Right lobe of liver (tissue), 6 donors: ENCODE data around the gene EPHB3. TPM values are rescaled to one million over a fixed set of nuclear protein-coding genes. Genes with fewer than 3 reads are reported as not detected.

ENCODE experiments used
- ATAC-seq, 4 donors: fragments of 200-7000 bp; cut with Tn5 transposase; one replicate each; pipeline ENCODE4 v1.9.1; 2020; ENCODE audit warnings: mild to moderate bottlenecking in 4 of 4, moderate library complexity in 4 of 4
- DNase-seq, 3 donors: peaks; one replicate each; pipeline ENCODE4 v3.0.0-alpha.2; 2020
- H3K27ac ChIP-seq, 3 donors: fragments of 200-600 bp; one replicate each; pipeline ENCODE4 v1.8.0; 2022
- H3K27me3 ChIP-seq, 2 donors: fragments of 200-600 bp; one replicate each; pipeline ENCODE4 v1.8.0; 2022
- H3K36me3 ChIP-seq, 4 donors: fragments of 200-600 bp; sonication (generic) in 1 of 4; one replicate each; pipeline versions ENCODE4 v1.5.1 to v1.8.0; 2017 to 2022; ENCODE audit warnings: control low read depth in 1 of 4
- H3K4me1 ChIP-seq, 4 donors: fragments of 200-600 bp; sonication (generic) in 1 of 4; one replicate each; pipeline versions ENCODE4 v1.5.1 to v1.8.0; 2017 to 2022; ENCODE audit warnings: control low read depth in 1 of 4
- H3K4me3 ChIP-seq, 3 donors: fragments of 200-600 bp; one replicate each; pipeline ENCODE4 v1.8.0; 2022
- H3K9me3 ChIP-seq, 4 donors: fragments of 200-600 bp; sonication (generic) in 1 of 4; one replicate each; pipeline versions ENCODE4 v1.5.1 to v1.8.0; 2017 to 2022; ENCODE audit warnings: control low read depth in 1 of 4
- CTCF ChIP-seq, 4 donors: fragments of 200-600 bp in 3 of 4; fragments of 450-650 bp in 1 of 4; IDR thresholded peaks; one replicate each; pipeline versions ENCODE4 v1.5.1 to v1.8.0; 2016 to 2022; ENCODE audit warnings: antibody characterized with exemption in 4 of 4, mild to moderate bottlenecking in 2 of 4
- POLR2A ChIP-seq: fragments of 450-650 bp; IDR thresholded peaks from one replicate; pipeline ENCODE4 v1.6.1; 2017; ENCODE audit warnings: antibody characterized with exemption, mild to moderate bottlenecking
- WGBS: methylation state at CpG from one replicate; pipeline ENCODE4 v1.1.6; 2018; ENCODE audit warnings: low coverage, low lambda C conversion rate; ENCODE audit not compliant: insufficient coverage; ENCODE audit errors: missing lambda C conversion rate; 5-methylcytosine and 5-hydroxymethylcytosine counted together
- intact Hi-C, 2 donors: fragments of 100-400 bp; cut with DNase I; formaldehyde crosslinking; loops; one replicate each; pipeline versions ENCODE4 v1.11.2 to v1.14.1; 2022
- long read RNA-seq: library from polyadenylated mRNA; unstranded; transcript quantifications from one replicate; pipeline ENCODE4 v2.0.0, GENCODE V29; 2019
- total RNA-seq, 6 experiments: library from RNA; depleted of rRNA in 2 of 6; stranded (reverse); fragments of >200 nt in 2 of 6; fragmentation: NEBNext Ultra II Directional in 3 of 6; extraction: Animal tissue kit (Norgen Biotek cat#: 25700) in 3 of 6; gene quantifications; one replicate each; pipeline versions ENCODE4 v1.1.0 to v1.2.4, GENCODE V29; 2016 to 2023
- donor health status: DM: no; HTN: yes; CAD: no.
- donor health status: DM: no; HTN: no; CAD: no.
- donor health status: DM: no; HTN: no; CAD: no.
- donor health status: DM: no; HTN: yes; CAD: no.
- donor health status: DM: no; HTN: yes; CAD: no.

The EPHB3 gene
- total RNA-seq: under 1 TPM; 0.12 to 0.71 (median 0.37) TPM
- long read RNA-seq: 0 reads

- Histone ChIP-seq H3K27ac (no peak within 1 kb of the TSS), H3K36me3 (no peaks in the 10 kb centered on the region), H3K27me3 (no peaks in the 10 kb centered on the region), H3K4me3 (peak within 1 kb of the TSS; percentile 39 to 49 (median 47)), H3K9me3 (no peaks in the 10 kb centered on the region), H3K4me1 (peaks cover 0 to 16% (median 4%) of the 10 kb centered on the region in 4 donors)
- ATAC-seq: peak; percentile 94 to 96 (median 94)
- TF ChIP-seq CTCF (IDR thresholded peaks at IDR 0.05): peak; percentile 98 to 100 (median 98)
- TF ChIP-seq POLR2A: peak; percentile 80
- DNase-seq: peak; percentile 96 to 97 (median 97)
- intact Hi-C loops: no loop called here
- 4% methylated on average over 21 of the region's 62 CpGs for WGBS
Observed at GRCh38 chr3:184561061-184561912, at the start of gene EPHB3. TSS of gene EPHB3 (plus strand) at chr3:184561785. CDS start at chr3:184562236, 451 bp downstream.

DNA sequence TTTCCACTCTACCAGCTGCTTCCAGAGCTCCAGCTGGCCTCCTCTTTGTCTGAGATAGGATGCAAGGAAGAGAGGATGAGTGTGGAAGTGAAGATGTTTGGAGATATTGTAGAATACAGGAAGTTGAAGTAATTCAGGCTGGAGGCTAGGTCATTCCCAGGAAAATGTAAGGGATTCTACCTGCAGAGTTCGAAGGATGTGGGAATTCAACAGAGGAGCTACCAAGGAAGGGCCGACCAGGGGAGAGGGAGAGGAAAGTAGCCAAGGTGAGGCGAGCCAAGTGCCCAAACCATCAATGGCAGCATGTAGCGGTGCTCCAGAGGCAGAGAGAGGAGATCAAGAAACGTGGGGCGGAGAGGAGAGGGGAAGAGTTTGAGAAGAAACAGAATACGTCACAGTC is 49.0 kb upstream of the EPHB3 start:
- 74% methylated on average over 7 of the region's 7 CpGs for WGBS
- intact Hi-C loops: loop anchor here in 1 of 2 donors (10.0 kb wide), 1 partner anchor 138 kb away; the partner anchor contains the start of gene THPO
- DNase-seq (no peak), ATAC-seq (no peak)
- Histone ChIP-seq H3K9me3 (no peaks in the 10 kb centered on the region), H3K27ac (no peak overlapping the region), H3K27me3 (no peaks in the 10 kb centered on the region), H3K4me3 (no peak overlapping the region), H3K36me3 (no peaks in the 10 kb centered on the region), H3K4me1 (peaks cover 0 to 6% (median 0%) of the 10 kb centered on the region in 4 donors)
- TF ChIP-seq CTCF (IDR thresholded peaks at IDR 0.05) (no peak), POLR2A (no peak)

GRCh38 chr3:184513276-184514170 is 48.1 kb upstream of the EPHB3 start:
- no peaks in the 10 kb centered on the region for H3K27me3 ChIP-seq
- ATAC-seq (peak; percentile 98 to 99 (median 98)), DNase-seq (peak; percentile 85 to 87 (median 87))
- H3K27ac ChIP-seq: no peak overlapping the region
- 6% methylated on average over 7 of the region's 69 CpGs for WGBS
- H3K36me3 ChIP-seq: no peaks in the 10 kb centered on the region
- H3K9me3 ChIP-seq: no peaks in the 10 kb centered on the region
- peak overlapping the region in 2 of 3 donors; percentile 28 to 42 for H3K4me3 ChIP-seq
- H3K4me1 ChIP-seq: peaks cover 0 to 6% (median 0%) of the 10 kb centered on the region in 4 donors
- TF ChIP-seq POLR2A: no peak
- TF ChIP-seq CTCF (IDR thresholded peaks at IDR 0.05): peak; percentile 73 to 88 (median 84)
- intact Hi-C loops: loop anchor here in 1 of 2 donors (10.0 kb wide), 1 partner anchor 139 kb away; the partner anchor contains the start of gene THPO

- 9% methylated on average over 10 of the region's 10 CpGs for WGBS
- intact Hi-C loops: loop anchor here in 1 of 2 donors (10.0 kb wide), 1 partner anchor 139 kb away; the partner anchor contains the start of gene THPO
- no peaks in the 10 kb centered on the region for H3K36me3 ChIP-seq
- no peak overlapping the region for H3K27ac ChIP-seq
- ATAC-seq: peak in 1 of 4 donors; percentile 6
- DNase-seq: no peak
- peaks cover 0 to 6% (median 0%) of the 10 kb centered on the region in 4 donors for H3K4me1 ChIP-seq
- no peak for TF ChIP-seq CTCF (IDR thresholded peaks at IDR 0.05)
- no peaks in the 10 kb centered on the region for H3K27me3 ChIP-seq
- H3K4me3 ChIP-seq: peak overlapping the region in 1 of 3 donors; percentile 42
- no peaks in the 10 kb centered on the region for H3K9me3 ChIP-seq
Observed at GRCh38 chr3:184514171-184514490, 47.5 kb upstream of the EPHB3 start.
